HFFc6 (cell line): Measurements from ENCODE around the gene NBR1. TPM values are rescaled to one million over a fixed set of nuclear protein-coding genes. Genes with fewer than 3 reads are reported as not detected.

Experiments
- total RNA-seq, 6 experiments: library from RNA; stranded (reverse); fragmentation: NEBNext Ultra II Directional; extraction: Animal tissue kit (Norgen Biotek cat#: 25700); gene quantifications; 2 replicates in 1 of 6; 3 replicates in 5 of 6; pipeline ENCODE4 v1.2.3, GENCODE V29; 2021

The NBR1 gene
- total RNA-seq, 6 experiments from 2014 or later: 104 to 123 (median 118) TPM

Other genes starting within 250 kb of the NBR1 start
- 10 to 100 TPM; 42.5 to 54.5 (median 47.1) TPM for gene AARSD1, start 206.8 kb upstream of the NBR1 start, total RNA-seq
- 1 to 10 TPM in 4 of 6 experiments, under 1 TPM in 2; 0.87 to 1.3 (median 1.1) TPM for gene PTGES3L, start 191.1 kb upstream of the NBR1 start, total RNA-seq
- gene RUNDC1, start 190.6 kb upstream of the NBR1 start, total RNA-seq: 10 to 100 TPM in 5 of 6 experiments, 1 to 10 TPM in 1; 9.9 to 14.6 (median 10.3) TPM
- 1,000 to 10,000 TPM; 1,047 to 1,349 (median 1,243) TPM for gene RPL27, start 172.8 kb upstream of the NBR1 start, total RNA-seq
- 10 to 100 TPM in 4 of 6 experiments, 1 to 10 TPM in 2; 6.3 to 22.4 (median 18.8) TPM for gene IFI35, start 164.4 kb upstream of the NBR1 start, total RNA-seq
- gene VAT1, start 148.8 kb upstream of the NBR1 start, total RNA-seq: 100 to 1,000 TPM; 150 to 274 (median 244) TPM
- under 1 TPM; 0.14 to 0.43 (median 0.37) TPM for gene RND2, start 146.0 kb upstream of the NBR1 start, total RNA-seq
- gene BRCA1, start 45.9 kb upstream of the NBR1 start, total RNA-seq: 10 to 100 TPM; 10.5 to 24.7 (median 22.5) TPM
- gene TMEM106A, start 40.7 kb downstream of the NBR1 start, total RNA-seq: 10 to 100 TPM; 12.0 to 17.5 (median 15.5) TPM
- not detected for gene CCDC200, start 57.4 kb downstream of the NBR1 start, total RNA-seq
- 1,000 to 10,000 TPM; 2,816 to 4,226 (median 3,242) TPM for gene RNU2-1, start 62.8 kb downstream of the NBR1 start, total RNA-seq
- gene ARL4D, start 227.8 kb downstream of the NBR1 start, total RNA-seq: 10 to 100 TPM; 24.9 to 27.5 (median 26.3) TPM